ENCODE measurements around the gene C12orf50.

Gene C12orf50

GRCh38 chr12:88011755-88012154 is 17.4 kb downstream of the C12orf50 start:
- H3K9ac ChIP-seq, result no peak overlapping the region
- H3K79me2 ChIP-seq (ENCODE audit: insufficient read depth, low read depth), result no peaks in the 10 kb centered on the region
- no peaks in the 10 kb centered on the region for H3K36me3 ChIP-seq (ENCODE audit: insufficient read depth)
- H2AFZ ChIP-seq (ENCODE audit: low read depth), result no peak overlapping the region
- no peaks in the 10 kb centered on the region; the same call in 1 of the 2 replicates for H4K20me1 ChIP-seq (ENCODE audit: insufficient read depth)
- no peaks in the 10 kb centered on the region for H3K4me1 ChIP-seq (ENCODE audit: low read depth, poor library complexity, severe bottlenecking)
- no peak overlapping the region for H3K27ac ChIP-seq
- H3K27me3 ChIP-seq (ENCODE audit: insufficient read depth, low read depth), result no peaks in the 10 kb centered on the region
- H3K4me2 ChIP-seq, result no peak overlapping the region
- H3K4me3 ChIP-seq (IDR thresholded peaks at IDR 0.05; ENCODE audit: insufficient read depth, low read depth, low read length), result no peak overlapping the region
- TF ChIP-seq CTCF (conservative IDR thresholded peaks at IDR 0.05; ENCODE audit: low read depth, low read length), result no peak

GRCh38 chr12:88006351-88006750 is 22.9 kb downstream of the C12orf50 start:
- no peak for TF ChIP-seq CTCF (conservative IDR thresholded peaks at IDR 0.05; ENCODE audit: low read depth, low read length)
- H3K79me2 ChIP-seq (ENCODE audit: insufficient read depth, low read depth), result no peaks in the 10 kb centered on the region
- H3K4me3 ChIP-seq (IDR thresholded peaks at IDR 0.05; ENCODE audit: insufficient read depth, low read depth, low read length), result no peak overlapping the region
- H3K27ac ChIP-seq, result no peak overlapping the region
- H2AFZ ChIP-seq (ENCODE audit: low read depth), result no peak overlapping the region
- no peak overlapping the region for H3K4me2 ChIP-seq
- H3K9ac ChIP-seq, result no peak overlapping the region
- no peaks in the 10 kb centered on the region for H3K27me3 ChIP-seq (ENCODE audit: insufficient read depth, low read depth)
- H3K4me1 ChIP-seq (ENCODE audit: low read depth, poor library complexity, severe bottlenecking), result no peaks in the 10 kb centered on the region
- no peaks in the 10 kb centered on the region for H3K36me3 ChIP-seq (ENCODE audit: insufficient read depth)
- H4K20me1 ChIP-seq (ENCODE audit: insufficient read depth), result no peaks in the 10 kb centered on the region; the same call in 1 of the 2 replicates

GRCh38 chr12:88001327-88001726 is 27.9 kb downstream of the C12orf50 start:
- H3K4me2 ChIP-seq, result no peak overlapping the region
- no peak overlapping the region for H3K27ac ChIP-seq
- H3K9ac ChIP-seq, result no peak overlapping the region
- H3K4me1 ChIP-seq (ENCODE audit: low read depth, poor library complexity, severe bottlenecking), result no peaks in the 10 kb centered on the region
- no peaks in the 10 kb centered on the region for H3K36me3 ChIP-seq (ENCODE audit: insufficient read depth)
- no peak overlapping the region for H2AFZ ChIP-seq (ENCODE audit: low read depth)
- H3K4me3 ChIP-seq (IDR thresholded peaks at IDR 0.05; ENCODE audit: insufficient read depth, low read depth, low read length), result no peak overlapping the region
- H3K27me3 ChIP-seq (ENCODE audit: insufficient read depth, low read depth), result no peaks in the 10 kb centered on the region
- no peaks in the 10 kb centered on the region for H3K79me2 ChIP-seq (ENCODE audit: insufficient read depth, low read depth)
- H4K20me1 ChIP-seq (ENCODE audit: insufficient read depth), result no peaks in the 10 kb centered on the region
- TF ChIP-seq CTCF (conservative IDR thresholded peaks at IDR 0.05; ENCODE audit: low read depth, low read length), result no peak

- no peaks in the 10 kb centered on the region for H3K27me3 ChIP-seq (ENCODE audit: insufficient read depth, low read depth)
- H3K36me3 ChIP-seq (ENCODE audit: insufficient read depth), result no peaks in the 10 kb centered on the region
- no peak overlapping the region for H3K9ac ChIP-seq
- peak; percentile 82 for TF ChIP-seq CTCF (conservative IDR thresholded peaks at IDR 0.05; ENCODE audit: low read depth, low read length)
- H3K4me3 ChIP-seq (IDR thresholded peaks at IDR 0.05; ENCODE audit: insufficient read depth, low read depth, low read length), result no peak overlapping the region
- H3K79me2 ChIP-seq (ENCODE audit: insufficient read depth, low read depth), result no peaks in the 10 kb centered on the region
- no peaks in the 10 kb centered on the region for H4K20me1 ChIP-seq (ENCODE audit: insufficient read depth)
- no peak overlapping the region for H2AFZ ChIP-seq (ENCODE audit: low read depth)
- H3K4me1 ChIP-seq (ENCODE audit: low read depth, poor library complexity, severe bottlenecking), result no peaks in the 10 kb centered on the region
- no peak overlapping the region for H3K27ac ChIP-seq
- no peak overlapping the region for H3K4me2 ChIP-seq
Measured at GRCh38 chr12:87995581-87996178, 33.5 kb downstream of the C12orf50 start.
